HL-60/S4 treated with phorbol 12-myristate 13-acetate at 8.2 ng/mL for 4 days and 3 days (cell line): ENCODE results near the gene MKX.
"Not testable (repeated sequence)": the region's sequence is repeated elsewhere in the genome, so short reads cannot be mapped to it uniquely, and the experiment has no call there.

ENCODE experiments used
- in situ Hi-C: fragments of 300-500 bp; cut with MboI; formaldehyde crosslinking; loops from 2 replicates; pipeline ENCODE4 v1.15.0; 2022; ENCODE audit warnings: low sequenced_read_pairs

Gene MKX

DNA sequence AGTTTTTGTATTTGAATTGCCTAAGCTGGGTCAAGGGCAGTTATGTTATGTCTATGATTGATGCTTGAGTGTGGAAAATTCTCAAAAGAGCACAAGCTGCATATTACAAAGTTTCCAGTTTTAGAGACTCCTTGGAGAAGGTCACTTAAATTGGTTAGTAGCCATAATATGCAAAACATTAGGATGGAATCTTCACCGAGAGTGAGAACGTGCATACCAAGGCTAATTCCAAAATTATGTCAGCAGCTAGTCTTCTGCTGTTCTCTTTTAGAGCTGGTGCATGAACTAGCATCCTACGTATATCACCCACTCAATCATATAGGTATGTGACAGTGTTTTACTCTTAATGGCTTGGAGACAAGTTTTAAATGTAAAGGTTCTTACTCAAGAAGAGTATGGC, 49.2 kb downstream of the MKX start:
- in situ Hi-C loops: no loop called here

GRCh38 chr10:27695706-27696105, 49.9 kb downstream of the MKX start:
- in situ Hi-C loops: no loop called here

- in situ Hi-C loops: no loop called here
Measured at GRCh38 chr10:27695088-27695487, 50.5 kb downstream of the MKX start.

DNA sequence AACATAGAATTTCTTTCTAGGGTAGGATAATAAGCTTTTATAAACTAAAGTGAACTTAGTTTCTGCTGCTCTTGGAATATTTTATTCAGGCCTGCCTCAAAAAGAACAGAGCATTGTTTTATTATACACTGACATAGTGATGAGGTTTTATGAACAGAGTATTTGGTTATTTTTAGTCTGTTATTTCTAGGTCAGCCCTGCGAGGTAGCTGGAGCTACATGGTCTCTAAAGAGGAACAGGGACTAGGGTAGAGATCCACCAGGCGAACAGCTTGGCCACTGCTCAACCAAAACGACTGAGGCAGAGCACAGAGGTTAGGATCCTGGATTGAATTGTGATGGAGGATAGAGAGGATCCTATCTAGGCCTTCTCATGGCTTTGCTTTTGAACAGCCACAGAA, 53.0 kb downstream of the MKX start:
- in situ Hi-C loops: no loop called here

DNA sequence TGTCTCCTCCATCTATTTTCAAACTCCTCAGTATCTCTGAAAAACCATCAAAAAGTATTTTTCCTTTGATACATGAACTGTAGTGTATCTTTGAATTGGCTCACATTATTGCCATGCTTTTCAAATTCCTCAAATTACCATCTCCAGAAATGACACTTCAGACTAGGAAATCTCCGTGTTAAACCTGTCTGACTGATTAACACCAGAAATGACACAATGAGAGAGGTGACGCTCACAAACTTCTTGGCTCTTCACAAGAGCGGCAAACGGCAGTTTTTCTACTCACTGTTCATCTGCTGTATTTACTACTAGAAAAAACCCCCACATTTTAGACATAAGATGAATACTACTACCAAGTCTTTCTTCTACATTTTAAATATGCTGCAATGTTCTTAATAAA, 56.6 kb downstream of the MKX start:
- in situ Hi-C loops: no loop called here

DNA sequence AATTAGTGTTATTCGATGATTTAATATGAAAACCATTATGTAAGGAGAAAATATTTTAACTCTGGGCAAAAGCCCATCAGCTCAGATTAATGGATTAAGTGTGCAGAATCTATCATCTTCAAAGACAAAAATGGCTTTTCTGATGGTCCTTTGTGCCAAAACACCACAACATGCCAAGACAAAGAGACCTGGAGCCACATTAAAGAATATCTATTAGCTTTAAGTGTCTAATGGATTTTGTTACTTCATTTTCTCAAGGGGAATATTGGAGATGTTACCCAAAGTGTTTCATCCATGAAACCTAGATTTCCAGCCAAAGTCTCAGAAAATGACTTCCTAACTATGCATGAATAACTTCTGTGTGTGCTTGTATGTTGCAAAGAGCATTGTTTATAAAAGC, 57.3 kb downstream of the MKX start:
- in situ Hi-C loops: no loop called here

GRCh38 chr10:27687743-27688142, 57.9 kb downstream of the MKX start:
- in situ Hi-C loops: no loop called here

DNA sequence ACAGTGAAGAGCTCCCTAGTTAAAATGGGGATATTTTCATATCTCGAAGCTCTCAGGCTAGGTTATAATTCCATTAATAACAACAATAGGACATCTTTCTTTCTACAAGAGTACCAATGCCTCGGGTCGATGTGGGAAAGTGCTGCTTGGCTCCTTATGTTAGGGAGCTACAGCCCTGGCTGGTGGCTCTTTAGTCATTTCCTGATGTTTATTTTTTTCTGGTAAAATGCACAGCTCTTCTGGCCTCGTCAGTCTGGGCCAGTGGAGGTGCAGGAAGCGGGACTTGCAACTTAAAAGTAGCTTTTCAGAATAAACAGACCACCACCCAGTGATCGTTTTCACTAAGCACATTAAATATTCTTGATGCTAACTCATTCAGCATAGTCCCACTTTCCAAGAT, 58.3 kb downstream of the MKX start:
- in situ Hi-C loops: no loop called here

DNA sequence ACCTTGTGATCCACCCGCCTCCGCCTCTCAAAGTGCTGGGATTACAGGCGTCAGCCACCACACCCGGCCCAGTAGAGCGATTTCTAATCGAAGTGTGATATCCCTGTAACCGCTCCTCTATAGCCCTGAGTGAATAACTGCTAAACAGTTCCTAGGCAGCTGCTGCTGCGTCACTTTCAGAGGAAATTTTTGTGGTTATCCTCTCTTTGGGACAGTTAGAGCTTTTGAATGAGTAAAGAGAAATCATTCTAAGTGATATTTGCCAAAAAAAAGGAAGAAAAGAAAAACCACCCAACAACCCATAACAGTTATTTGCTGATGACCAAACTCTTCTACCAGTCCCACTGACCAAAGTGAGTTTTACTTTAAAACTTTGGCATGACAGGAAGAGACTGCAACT, 59.9 kb downstream of the MKX start:
- in situ Hi-C loops: no loop called here

GRCh38 chr10:27683226-27683625, 62.4 kb downstream of the MKX start:
- in situ Hi-C loops: no loop called here

- in situ Hi-C loops: not testable (repeated sequence)
Measured at GRCh38 chr10:27681795-27682194, 63.8 kb downstream of the MKX start.

DNA sequence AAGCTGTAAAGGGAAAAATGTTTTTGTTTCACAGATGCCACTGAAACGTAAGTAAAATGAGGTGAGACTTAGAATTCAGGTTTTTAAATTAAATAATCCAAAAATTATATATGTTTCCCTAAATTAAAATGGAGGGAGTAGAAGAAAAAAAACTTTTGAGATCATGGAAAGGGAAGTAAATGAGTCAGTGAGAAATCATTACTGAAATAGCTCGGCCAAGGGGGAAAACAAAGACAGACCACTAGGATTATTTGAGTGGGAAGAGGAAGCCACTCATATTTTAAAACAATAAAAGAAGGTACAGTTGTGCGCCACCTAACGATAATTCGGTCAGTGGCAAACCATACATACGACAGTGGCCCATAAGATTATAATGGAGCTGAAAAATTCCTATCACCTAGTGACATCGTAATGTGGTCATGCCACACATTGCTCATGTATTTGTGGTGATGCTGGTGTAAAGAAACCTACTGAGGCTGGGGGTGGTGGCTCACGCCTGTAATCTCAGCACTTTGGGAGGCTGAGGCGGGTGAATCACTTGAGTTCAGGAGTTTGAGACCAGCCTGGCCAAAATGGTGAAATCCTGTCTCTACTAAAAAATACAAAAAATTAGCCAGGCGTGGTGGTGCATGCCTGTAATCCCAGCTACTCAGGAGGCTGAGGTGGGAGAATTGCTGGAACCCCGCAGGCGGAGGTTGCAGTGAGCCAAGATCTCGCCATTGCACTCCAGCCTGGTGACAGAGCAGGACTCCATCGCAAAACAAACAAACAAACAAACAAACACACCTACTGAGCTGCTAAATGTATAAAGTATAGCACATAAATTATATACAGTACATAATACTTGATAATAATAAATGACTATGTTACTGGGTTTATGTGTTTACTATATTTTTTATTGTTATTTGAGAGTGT, 64.7 kb downstream of the MKX start:
- in situ Hi-C loops: no loop called here

GRCh38 chr10:27680006-27680557, 65.5 kb downstream of the MKX start:
- in situ Hi-C loops: no loop called here

- in situ Hi-C loops: no loop called here
Measured at GRCh38 chr10:27679369-27679912, 66.2 kb downstream of the MKX start.

- in situ Hi-C loops: no loop called here
Measured at GRCh38 chr10:27678166-27678565, 67.5 kb downstream of the MKX start.

GRCh38 chr10:27673065-27673464, 72.6 kb downstream of the MKX start:
- in situ Hi-C loops: no loop called here

GRCh38 chr10:27671821-27672220, 73.8 kb downstream of the MKX start:
- in situ Hi-C loops: no loop called here

GRCh38 chr10:27664461-27664860, 81.2 kb downstream of the MKX start:
- in situ Hi-C loops: no loop called here

GRCh38 chr10:27663621-27664020, 82.0 kb downstream of the MKX start:
- in situ Hi-C loops: no loop called here

GRCh38 chr10:27661514-27662286, 83.9 kb downstream of the MKX start:
- in situ Hi-C loops: no loop called here

GRCh38 chr10:27660711-27661110, 84.9 kb downstream of the MKX start:
- in situ Hi-C loops: no loop called here

DNA sequence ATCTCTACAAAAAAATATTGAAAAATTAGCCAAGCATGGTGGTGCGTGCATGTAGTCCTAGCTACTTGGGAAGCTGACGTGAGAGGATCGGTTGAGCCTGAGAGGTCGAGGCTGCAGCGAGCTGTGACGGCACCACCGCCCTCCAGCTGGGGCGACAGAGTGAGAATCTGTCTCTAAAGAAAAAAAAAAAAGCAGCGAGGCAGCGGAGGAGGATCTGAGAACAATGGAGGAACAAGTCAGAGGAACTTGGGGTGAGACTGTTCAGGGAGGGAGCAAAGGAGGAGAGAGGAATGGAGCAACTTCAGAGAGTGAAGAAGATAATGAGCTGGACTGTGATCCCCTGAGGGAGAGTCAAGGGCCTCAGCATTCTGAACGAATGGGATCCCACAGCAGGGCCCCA, 85.4 kb downstream of the MKX start:
- in situ Hi-C loops: no loop called here
